ENCODE data around the gene GATA5.
"Not testable (repeated sequence)": the region's sequence is repeated elsewhere in the genome, so short reads cannot be mapped to it uniquely, and the experiment has no call there.

The GATA5 gene

GRCh38 chr20:62504323-62504722 is 28.5 kb upstream of the GATA5 start:
- no peak for DNase-seq

- DNase-seq: no peak
These were observed 27.8 kb upstream of the GATA5 start for GRCh38 chr20:62503401-62504178.

DNA sequence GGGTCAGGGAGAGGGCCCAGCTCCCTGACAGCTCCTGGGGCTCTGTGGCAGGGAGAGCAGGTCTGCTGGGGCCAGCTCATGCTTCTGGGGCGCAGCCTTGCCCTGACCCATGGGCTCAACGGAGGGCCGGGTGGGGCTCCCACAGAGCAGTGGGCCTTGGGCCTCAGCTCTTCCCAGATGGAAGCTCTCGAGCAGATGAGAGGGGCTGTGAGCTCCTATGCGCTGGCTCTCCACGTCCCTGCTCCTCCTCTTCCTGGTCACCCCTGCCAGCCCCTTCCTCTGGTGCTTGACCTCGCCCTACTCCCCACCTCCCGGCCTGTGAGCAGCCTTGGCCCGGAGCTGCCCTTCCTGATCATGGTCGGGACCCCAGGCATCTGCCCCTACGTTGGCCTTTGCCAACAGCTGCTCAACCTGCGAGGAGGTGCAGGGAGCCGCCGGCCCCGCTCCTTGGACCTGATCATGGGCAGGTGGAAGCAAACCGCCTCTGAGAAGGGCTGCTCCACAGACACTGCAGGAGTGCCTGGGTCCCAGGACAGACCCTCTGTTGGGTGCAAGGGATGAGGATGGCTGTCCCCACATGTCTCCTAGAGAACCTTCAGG is 26.8 kb upstream of the GATA5 start:
- DNase-seq: no peak

- peak; percentile 6 for DNase-seq
These were observed 26.2 kb upstream of the GATA5 start for GRCh38 chr20:62501801-62502495.

DNA sequence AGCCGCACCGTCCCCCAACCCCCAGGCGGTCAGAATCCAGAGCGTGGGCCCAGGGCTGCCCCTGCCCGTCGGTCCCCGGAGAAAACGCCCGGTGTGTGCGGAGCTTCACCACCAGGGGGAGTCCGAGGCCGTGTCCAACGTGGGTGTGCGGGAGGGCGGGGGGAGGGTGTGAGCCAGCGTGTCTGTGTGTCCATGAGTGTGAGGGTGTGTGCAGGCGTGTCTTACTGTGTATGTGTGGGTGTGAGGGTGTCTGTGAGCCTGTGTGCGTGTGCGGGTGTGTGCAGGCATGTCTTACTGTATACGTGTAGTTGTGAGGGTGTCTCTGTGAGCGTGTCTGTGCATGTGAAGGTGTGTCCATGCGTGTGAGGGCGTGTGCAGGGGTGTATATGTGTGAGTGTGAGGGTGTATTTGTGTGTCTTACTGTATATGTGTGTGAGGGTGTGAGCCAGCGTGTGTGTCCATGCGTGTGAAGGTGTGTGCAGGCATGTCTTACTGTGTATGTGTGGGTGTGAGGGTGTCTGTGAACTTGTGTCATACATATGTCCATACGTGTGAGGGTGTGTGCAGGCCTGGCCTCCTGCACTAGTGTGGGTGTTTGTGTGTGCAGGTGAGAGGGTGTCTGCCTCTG is 24.6 kb upstream of the GATA5 start:
- peak; percentile 36 for DNase-seq

GRCh38 chr20:62499758-62500236 is 24.0 kb upstream of the GATA5 start:
- DNase-seq: no peak

GRCh38 chr20:62498874-62499273 is 23.1 kb upstream of the GATA5 start:
- DNase-seq: no peak

GRCh38 chr20:62496568-62497218 is 20.9 kb upstream of the GATA5 start:
- DNase-seq: peak; percentile 7

DNA sequence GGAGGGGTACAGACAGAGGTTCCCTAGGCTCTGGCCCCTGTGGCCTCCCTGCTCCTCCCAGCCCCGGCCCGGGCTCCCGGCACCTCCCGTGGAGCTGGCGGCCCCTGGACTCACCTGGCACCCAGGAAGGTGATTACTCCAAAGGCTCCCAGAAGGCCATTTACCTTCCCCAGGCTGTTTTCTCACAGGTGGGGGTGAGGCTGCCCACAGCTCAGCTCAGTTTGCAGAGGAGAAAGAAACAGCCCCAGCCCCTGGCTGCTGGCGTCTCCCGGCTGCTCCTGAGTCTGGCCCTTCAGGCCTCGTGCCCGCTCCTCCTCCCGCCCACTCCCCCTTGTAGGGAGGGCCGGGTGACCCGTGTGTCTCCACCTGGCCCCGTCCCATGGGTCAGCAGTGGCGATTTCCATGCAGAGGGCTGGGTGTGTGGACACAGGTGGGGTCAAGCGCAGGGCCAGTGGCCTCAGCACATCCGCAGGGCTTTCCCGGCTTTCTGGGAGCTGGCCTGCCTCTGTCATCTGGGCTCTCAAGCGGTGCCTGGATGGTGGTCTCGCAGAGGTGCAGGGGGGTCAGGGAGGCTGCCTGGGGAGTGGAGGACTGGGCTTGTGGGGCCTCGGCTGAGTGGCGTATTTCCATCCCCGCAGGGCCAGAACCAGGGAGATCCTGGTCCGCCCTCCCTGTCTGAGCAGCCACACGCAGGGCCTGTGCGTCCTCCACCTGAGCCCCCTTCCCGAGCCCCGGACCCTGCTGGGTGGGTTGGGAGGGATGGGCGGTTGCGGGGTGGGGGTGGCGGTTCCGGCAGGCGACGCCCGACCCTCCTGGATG is 20.2 kb upstream of the GATA5 start:
- no peak for DNase-seq

- no peak for DNase-seq
These were observed 19.4 kb upstream of the GATA5 start for GRCh38 chr20:62494980-62495748.

DNA sequence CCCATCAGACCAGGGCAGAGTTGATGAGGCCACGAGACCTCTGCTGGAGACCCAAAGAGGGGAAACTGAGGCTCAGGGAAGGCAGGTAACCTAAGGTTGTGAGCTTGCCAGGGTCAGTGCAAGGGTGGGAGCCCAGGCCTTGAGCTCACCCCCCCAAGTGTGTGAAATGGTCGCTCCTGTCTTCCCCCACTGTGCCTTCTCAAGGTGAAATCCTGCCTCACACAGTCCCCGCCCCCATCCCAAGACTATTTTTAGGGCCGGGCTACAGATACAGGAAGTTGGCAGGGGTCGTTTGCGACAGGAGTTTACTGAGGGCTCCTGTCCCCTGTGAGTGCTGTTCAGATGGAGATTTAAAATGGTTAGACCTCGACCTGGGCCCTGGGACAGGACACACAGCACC is 18.7 kb upstream of the GATA5 start:
- DNase-seq: no peak

- no peak for DNase-seq
These were observed 18.1 kb upstream of the GATA5 start for GRCh38 chr20:62493886-62494285.

- no peak for DNase-seq
These were observed 17.6 kb upstream of the GATA5 start for GRCh38 chr20:62493253-62493885.

DNA sequence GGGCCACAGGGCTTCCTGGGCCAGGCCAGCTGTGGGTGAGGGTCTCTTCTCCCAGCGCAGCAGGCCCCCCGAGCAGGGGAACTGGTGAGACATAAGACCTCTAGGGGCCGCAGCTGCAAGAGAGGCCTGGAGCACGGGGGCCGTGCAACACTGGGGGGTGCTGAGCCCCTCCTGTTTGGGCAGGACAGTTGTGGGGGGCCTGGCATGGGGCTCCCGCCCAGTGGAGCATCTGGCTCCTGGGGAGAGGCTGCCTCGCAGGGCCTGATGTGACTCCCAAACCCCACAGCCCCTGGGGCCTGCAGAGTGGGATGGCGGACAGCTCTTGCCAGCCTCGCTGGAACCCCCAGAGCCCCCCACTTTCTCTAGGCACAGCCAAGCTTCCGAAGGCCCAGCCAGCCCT is 16.9 kb upstream of the GATA5 start:
- no peak for DNase-seq

GRCh38 chr20:62490783-62491182 is 15.0 kb upstream of the GATA5 start:
- DNase-seq: not testable (repeated sequence)

DNA sequence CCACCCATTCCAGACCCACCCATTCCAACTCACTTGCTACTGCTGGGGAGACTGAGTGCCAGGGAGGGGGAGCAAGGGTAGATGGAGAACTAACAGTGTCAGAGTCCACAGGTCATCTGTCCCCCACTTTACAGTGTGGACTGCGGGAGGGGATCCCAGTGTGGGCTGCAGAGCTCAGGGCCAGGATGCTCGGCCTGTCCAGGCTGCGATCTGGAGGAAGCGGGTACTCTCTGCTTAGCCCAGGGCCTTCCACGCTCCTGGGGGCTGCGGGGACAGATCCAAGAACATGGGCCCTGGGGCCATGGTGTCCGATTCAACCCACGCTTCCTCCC is 14.1 kb upstream of the GATA5 start:
- no peak for DNase-seq

- DNase-seq: no peak
These were observed 13.6 kb upstream of the GATA5 start for GRCh38 chr20:62489186-62489931.

GRCh38 chr20:62488470-62488869 is 12.7 kb upstream of the GATA5 start:
- DNase-seq: no peak

- no peak for DNase-seq
These were observed 12.0 kb upstream of the GATA5 start for GRCh38 chr20:62487561-62488354.

Measured in fibroblast of skin of back (primary cell).